ENCODE measurements around the gene CCDC121.

Gene CCDC121

GRCh38 chr2:27651056-27651455 is 22.2 kb upstream of the CCDC121 start:
- WGBS (ENCODE audit: insufficient coverage), result 95% methylated on average over 3 of the region's 4 CpGs
- ChIA-PET POLR2A (no interaction called here), CTCF (interaction anchor here (1.5 kb wide), 1 partner anchor 33 kb away, joined by 3 read pairs; no protein-coding TSS in a partner anchor)
- no peaks in the 10 kb centered on the region for H3K4me1 ChIP-seq (ENCODE audit: control extremely low read depth in 1 of 4, control insufficient read depth in 4 of 4, insufficient read depth in 4 of 4, low read length in 3 of 4)
- no peak overlapping the region for H3K4me3 ChIP-seq (ENCODE audit: control insufficient read depth in 1 of 7, extremely low read depth in 1 of 7, insufficient read depth in 4 of 7, low read depth in 2 of 7, low read length in 6 of 7)
- no peak for DNase-seq
- H3K27ac ChIP-seq (ENCODE audit: insufficient read depth in 1 of 2, low read depth in 1 of 2, low read length in 2 of 2, poor library complexity in 1 of 2, severe bottlenecking in 2 of 2), result no peak overlapping the region
- no peaks in the 10 kb centered on the region for H3K9me3 ChIP-seq (ENCODE audit: control extremely low read depth in 1 of 5, control insufficient read depth in 4 of 5, insufficient read depth in 2 of 5, low read depth in 1 of 5, low read length in 4 of 5)
- peaks cover 40 to 91% (median 65%) of the 10 kb centered on the region in 4 experiments for H3K36me3 ChIP-seq (ENCODE audit: control insufficient read depth in 4 of 4, insufficient read depth in 4 of 4, low read length in 3 of 4)
- H3K27me3 ChIP-seq (replicated peaks in 2 of 5; ENCODE audit: control insufficient read depth in 4 of 5, insufficient read depth in 5 of 5, low read length in 4 of 5), result no peaks in the 10 kb centered on the region

DNA sequence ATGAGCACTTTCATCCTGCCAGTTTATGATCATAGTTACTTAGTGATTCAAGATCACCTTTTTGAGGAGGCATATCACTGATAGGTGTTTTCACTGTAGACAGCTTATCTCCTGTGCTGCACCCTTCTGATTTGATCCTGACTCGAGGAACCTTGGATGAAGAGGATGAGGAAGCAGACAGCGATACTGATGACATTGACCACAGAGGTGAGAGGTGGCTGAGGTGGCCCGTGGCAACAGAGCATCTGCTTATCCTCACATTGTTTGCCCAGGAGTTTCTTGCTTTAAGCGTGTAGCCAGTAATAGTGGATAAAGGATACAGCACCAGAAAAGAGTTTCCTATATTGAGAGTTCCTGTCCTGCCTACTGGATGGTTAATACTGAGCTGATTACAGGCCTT is 18.9 kb upstream of the CCDC121 start:
- Histone ChIP-seq H3K4me1 (ENCODE audit: control extremely low read depth in 1 of 4, control insufficient read depth in 4 of 4, insufficient read depth in 4 of 4, low read length in 3 of 4) (no peaks in the 10 kb centered on the region), H3K27me3 (replicated peaks in 2 of 5; ENCODE audit: control insufficient read depth in 4 of 5, insufficient read depth in 5 of 5, low read length in 4 of 5) (no peaks in the 10 kb centered on the region), H3K4me3 (ENCODE audit: control insufficient read depth in 1 of 7, extremely low read depth in 1 of 7, insufficient read depth in 4 of 7, low read depth in 2 of 7, low read length in 6 of 7) (no peak overlapping the region), H3K36me3 (ENCODE audit: control insufficient read depth in 4 of 4, insufficient read depth in 4 of 4, low read length in 3 of 4) (peaks cover 23 to 76% (median 40%) of the 10 kb centered on the region in 4 experiments), H3K9me3 (ENCODE audit: control extremely low read depth in 1 of 5, control insufficient read depth in 4 of 5, insufficient read depth in 2 of 5, low read depth in 1 of 5, low read length in 4 of 5) (no peaks in the 10 kb centered on the region), H3K27ac (ENCODE audit: insufficient read depth in 1 of 2, low read depth in 1 of 2, low read length in 2 of 2, poor library complexity in 1 of 2, severe bottlenecking in 2 of 2) (no peak overlapping the region)
- ChIA-PET CTCF (interaction anchor here (0.7 to 1.8 kb wide), 6 partner anchors 16 to 57 kb away, joined by 3 to 6 read pairs (median 4); partner anchors contain the start of genes SLC4A1AP and SUPT7L), POLR2A (no interaction called here)
- no peak for DNase-seq
- WGBS (ENCODE audit: insufficient coverage), result 100% methylated on average over 3 of the region's 4 CpGs

DNA sequence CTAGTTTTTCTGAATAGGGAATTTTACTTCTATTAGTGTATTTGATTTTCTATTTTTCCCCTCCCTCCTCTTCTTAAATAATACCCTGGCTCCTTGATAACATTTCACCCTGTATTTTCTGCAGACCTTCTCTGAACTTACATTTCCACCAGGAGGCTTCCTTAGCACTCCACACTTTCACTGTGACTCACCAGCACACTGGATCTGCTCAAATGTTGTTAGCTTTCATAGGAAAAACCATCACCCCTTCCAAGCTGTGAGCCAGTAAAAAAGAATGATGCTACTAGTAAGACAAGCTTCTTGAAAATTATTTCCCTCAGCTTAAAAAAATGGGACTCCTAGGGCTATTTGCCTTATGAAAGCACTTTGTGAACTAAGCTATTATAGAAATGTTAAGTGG is 18.5 kb upstream of the CCDC121 start:
- no peaks in the 10 kb centered on the region for H3K9me3 ChIP-seq (ENCODE audit: control extremely low read depth in 1 of 5, control insufficient read depth in 4 of 5, insufficient read depth in 2 of 5, low read depth in 1 of 5, low read length in 4 of 5)
- H3K36me3 ChIP-seq (ENCODE audit: control insufficient read depth in 4 of 4, insufficient read depth in 4 of 4, low read length in 3 of 4), result peaks cover 20 to 76% (median 41%) of the 10 kb centered on the region in 4 experiments
- no peak overlapping the region for H3K4me3 ChIP-seq (ENCODE audit: control insufficient read depth in 1 of 7, extremely low read depth in 1 of 7, insufficient read depth in 4 of 7, low read depth in 2 of 7, low read length in 6 of 7)
- POLR2A ChIA-PET, result no interaction called here
- no peaks in the 10 kb centered on the region for H3K4me1 ChIP-seq (ENCODE audit: control extremely low read depth in 1 of 4, control insufficient read depth in 4 of 4, insufficient read depth in 4 of 4, low read length in 3 of 4)
- CTCF ChIA-PET, result interaction anchor here (0.7 to 1.8 kb wide), 5 partner anchors 16 to 58 kb away, joined by 3 to 6 read pairs (median 4); partner anchors contain the start of genes SLC4A1AP and SUPT7L
- no peak overlapping the region for H3K27ac ChIP-seq (ENCODE audit: insufficient read depth in 1 of 2, low read depth in 1 of 2, low read length in 2 of 2, poor library complexity in 1 of 2, severe bottlenecking in 2 of 2)
- no peaks in the 10 kb centered on the region for H3K27me3 ChIP-seq (replicated peaks in 2 of 5; ENCODE audit: control insufficient read depth in 4 of 5, insufficient read depth in 5 of 5, low read length in 4 of 5)
- DNase-seq, result no peak

DNA sequence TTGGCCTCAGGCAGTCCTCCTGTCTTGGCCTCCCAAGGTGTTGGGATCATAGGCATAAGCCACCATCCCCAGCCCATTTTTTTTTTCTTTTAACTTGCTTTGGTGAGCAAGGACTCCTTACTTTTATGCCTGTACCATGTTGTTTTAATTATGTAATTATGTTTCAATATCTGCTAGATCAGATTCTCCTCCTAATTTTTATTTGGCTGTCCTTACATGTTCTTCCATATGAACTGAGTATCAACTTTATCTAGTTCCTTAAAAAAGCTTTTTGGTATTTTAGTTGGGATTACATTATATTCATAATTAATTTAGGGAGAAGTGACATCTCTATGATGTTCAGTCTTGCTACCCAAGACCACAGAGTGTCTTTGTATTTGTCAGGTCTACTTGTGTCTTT is 16.4 kb upstream of the CCDC121 start:
- Histone ChIP-seq H3K4me3 (ENCODE audit: control insufficient read depth in 1 of 7, extremely low read depth in 1 of 7, insufficient read depth in 4 of 7, low read depth in 2 of 7, low read length in 6 of 7) (no peak overlapping the region), H3K27ac (ENCODE audit: insufficient read depth in 1 of 2, low read depth in 1 of 2, low read length in 2 of 2, poor library complexity in 1 of 2, severe bottlenecking in 2 of 2) (no peak overlapping the region), H3K4me1 (ENCODE audit: control extremely low read depth in 1 of 4, control insufficient read depth in 4 of 4, insufficient read depth in 4 of 4, low read length in 3 of 4) (no peaks in the 10 kb centered on the region), H3K36me3 (ENCODE audit: control insufficient read depth in 4 of 4, insufficient read depth in 4 of 4, low read length in 3 of 4) (peaks cover 21 to 77% (median 41%) of the 10 kb centered on the region in 4 experiments), H3K27me3 (replicated peaks in 2 of 5; ENCODE audit: control insufficient read depth in 4 of 5, insufficient read depth in 5 of 5, low read length in 4 of 5) (no peaks in the 10 kb centered on the region), H3K9me3 (ENCODE audit: control extremely low read depth in 1 of 5, control insufficient read depth in 4 of 5, insufficient read depth in 2 of 5, low read depth in 1 of 5, low read length in 4 of 5) (no peaks in the 10 kb centered on the region)
- ChIA-PET POLR2A (no interaction called here), CTCF (interaction anchor here (0.6 kb wide), 1 partner anchor 9 kb away, joined by 3 read pairs; no protein-coding TSS in a partner anchor)
- no peak for DNase-seq

DNA sequence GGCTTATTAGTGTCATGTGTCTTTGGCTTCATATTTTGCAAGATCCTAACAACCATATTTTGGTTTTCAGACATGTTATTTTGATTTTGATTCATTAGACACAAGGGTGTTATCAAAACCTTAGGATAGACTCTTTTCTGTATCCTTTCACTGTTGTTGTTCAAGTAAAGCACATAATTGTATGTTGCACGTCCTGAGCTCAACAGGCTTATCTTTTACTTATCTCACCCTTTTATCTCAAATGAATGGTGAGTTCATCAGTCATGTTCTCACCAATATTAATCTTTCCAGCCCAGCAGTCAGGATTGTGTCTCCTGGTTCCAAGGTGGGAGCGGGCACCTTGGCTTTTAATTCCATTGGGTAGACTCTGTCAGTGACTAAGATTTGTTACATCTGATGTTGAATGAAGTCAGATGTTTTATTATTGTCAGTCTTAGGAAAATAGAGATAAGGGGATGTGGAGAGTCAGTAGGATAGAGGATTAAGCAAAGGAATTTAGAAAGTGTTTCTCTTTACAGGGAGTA is 12.0 kb upstream of the CCDC121 start:
- 92% methylated on average over 2 of the region's 2 CpGs for WGBS (ENCODE audit: insufficient coverage)
- no peaks in the 10 kb centered on the region for H3K4me1 ChIP-seq (ENCODE audit: control extremely low read depth in 1 of 4, control insufficient read depth in 4 of 4, insufficient read depth in 4 of 4, low read length in 3 of 4)
- H3K27me3 ChIP-seq (replicated peaks in 2 of 5; ENCODE audit: control insufficient read depth in 4 of 5, insufficient read depth in 5 of 5, low read length in 4 of 5), result no peaks in the 10 kb centered on the region
- H3K27ac ChIP-seq (ENCODE audit: insufficient read depth in 1 of 2, low read depth in 1 of 2, low read length in 2 of 2, poor library complexity in 1 of 2, severe bottlenecking in 2 of 2), result no peak overlapping the region
- CTCF ChIA-PET, result interaction anchor here (1.0 kb wide), 1 partner anchor 8 kb away, joined by 3 read pairs; no protein-coding TSS in a partner anchor
- no peaks in the 10 kb centered on the region for H3K9me3 ChIP-seq (ENCODE audit: control extremely low read depth in 1 of 5, control insufficient read depth in 4 of 5, insufficient read depth in 2 of 5, low read depth in 1 of 5, low read length in 4 of 5)
- POLR2A ChIA-PET, result no interaction called here
- DNase-seq, result no peak
- no peak overlapping the region for H3K4me3 ChIP-seq (ENCODE audit: control insufficient read depth in 1 of 7, extremely low read depth in 1 of 7, insufficient read depth in 4 of 7, low read depth in 2 of 7, low read length in 6 of 7)
- H3K36me3 ChIP-seq (ENCODE audit: control insufficient read depth in 4 of 4, insufficient read depth in 4 of 4, low read length in 3 of 4), result peaks cover 24 to 83% (median 44%) of the 10 kb centered on the region in 4 experiments

GRCh38 chr2:27638709-27639108 is 9.9 kb upstream of the CCDC121 start:
- H3K4me1 ChIP-seq (ENCODE audit: control extremely low read depth in 1 of 4, control insufficient read depth in 4 of 4, insufficient read depth in 4 of 4, low read length in 3 of 4), result no peaks in the 10 kb centered on the region
- H3K4me3 ChIP-seq (ENCODE audit: control insufficient read depth in 1 of 7, extremely low read depth in 1 of 7, insufficient read depth in 4 of 7, low read depth in 2 of 7, low read length in 6 of 7), result no peak overlapping the region
- H3K36me3 ChIP-seq (ENCODE audit: control insufficient read depth in 4 of 4, insufficient read depth in 4 of 4, low read length in 3 of 4), result peaks cover 33 to 90% (median 56%) of the 10 kb centered on the region in 4 experiments
- 97% methylated on average over 3 of the region's 3 CpGs for WGBS (ENCODE audit: insufficient coverage)
- H3K9me3 ChIP-seq (ENCODE audit: control extremely low read depth in 1 of 5, control insufficient read depth in 4 of 5, insufficient read depth in 2 of 5, low read depth in 1 of 5, low read length in 4 of 5), result no peaks in the 10 kb centered on the region
- H3K27ac ChIP-seq (ENCODE audit: insufficient read depth in 1 of 2, low read depth in 1 of 2, low read length in 2 of 2, poor library complexity in 1 of 2, severe bottlenecking in 2 of 2), result no peak overlapping the region
- no peaks in the 10 kb centered on the region for H3K27me3 ChIP-seq (replicated peaks in 2 of 5; ENCODE audit: control insufficient read depth in 4 of 5, insufficient read depth in 5 of 5, low read length in 4 of 5)
- CTCF ChIA-PET, result no interaction called here
- POLR2A ChIA-PET, result no interaction called here
- DNase-seq, result no peak

- Histone ChIP-seq H3K4me3 (ENCODE audit: control insufficient read depth in 1 of 7, extremely low read depth in 1 of 7, insufficient read depth in 4 of 7, low read depth in 2 of 7, low read length in 6 of 7) (no peak overlapping the region), H3K9me3 (ENCODE audit: control extremely low read depth in 1 of 5, control insufficient read depth in 4 of 5, insufficient read depth in 2 of 5, low read depth in 1 of 5, low read length in 4 of 5) (no peaks in the 10 kb centered on the region), H3K27me3 (replicated peaks in 2 of 5; ENCODE audit: control insufficient read depth in 4 of 5, insufficient read depth in 5 of 5, low read length in 4 of 5) (no peaks in the 10 kb centered on the region), H3K27ac (ENCODE audit: insufficient read depth in 1 of 2, low read depth in 1 of 2, low read length in 2 of 2, poor library complexity in 1 of 2, severe bottlenecking in 2 of 2) (no peak overlapping the region), H3K4me1 (ENCODE audit: control extremely low read depth in 1 of 4, control insufficient read depth in 4 of 4, insufficient read depth in 4 of 4, low read length in 3 of 4) (no peaks in the 10 kb centered on the region), H3K36me3 (ENCODE audit: control insufficient read depth in 4 of 4, insufficient read depth in 4 of 4, low read length in 3 of 4) (peaks cover 34 to 91% (median 55%) of the 10 kb centered on the region in 4 experiments)
- ChIA-PET POLR2A (no interaction called here), CTCF (no interaction called here)
- DNase-seq, result no peak
- WGBS (ENCODE audit: insufficient coverage), result no CpG with 5 or more reads among the region's 3 CpGs
These were observed 9.3 kb upstream of the CCDC121 start for GRCh38 chr2:27638037-27638637.

All from common myeloid progenitor, CD34-positive (primary cell).